Ascending aorta (tissue), 2 donors: ENCODE measurements around the gene GARIN5B. TPM values are rescaled to one million over a fixed set of nuclear protein-coding genes. Genes with fewer than 3 reads are reported as not detected.

Source experiments
- DNase-seq, 2 donors: peaks; one replicate each; pipeline ENCODE4 v3.0.0-alpha.2; 2019; ENCODE audit warnings: low spot score in 2 of 2
- H3K27ac ChIP-seq, 2 donors: fragments of 200-600 bp; sonication (generic); one replicate each; pipeline ENCODE4 v1.5.1; 2016 to 2017; ENCODE audit warnings: mild to moderate bottlenecking in 1 of 2
- H3K27me3 ChIP-seq: fragments of 200-600 bp; sonication (generic); one replicate; pipeline ENCODE4 v1.5.1; 2017
- H3K36me3 ChIP-seq, 2 donors: fragments of 200-600 bp; sonication (generic); one replicate each; pipeline ENCODE4 v1.5.1; 2016
- H3K4me1 ChIP-seq, 2 donors: fragments of 200-600 bp; sonication (generic); one replicate each; pipeline ENCODE4 v1.5.1; 2016 to 2017; ENCODE audit warnings: mild to moderate bottlenecking in 1 of 2
- H3K4me3 ChIP-seq, 2 donors: fragments of 200-600 bp; sonication (generic); one replicate each; pipeline ENCODE4 v1.5.1; 2016 to 2017; ENCODE audit warnings: mild to moderate bottlenecking in 1 of 2
- H3K9me3 ChIP-seq, 2 donors: fragments of 200-600 bp; sonication (generic); one replicate each; pipeline ENCODE4 v1.5.1; 2016
- intact Hi-C: fragments of 100-400 bp; cut with DNase I; formaldehyde crosslinking; loops from one replicate; pipeline ENCODE4 v1.15.1; 2023
- total RNA-seq: library from RNA; depleted of rRNA; stranded (reverse); fragments of >200 nt; gene quantifications from one replicate; pipeline ENCODE4 v1.1.0, GENCODE V29; 2016
- TF ChIP-seq, protein P1 (sequence below), 3 experiments: fragments of 200-600 bp in 2 of 3; fragments of 450-650 bp in 1 of 3; sonication (generic) in 2 of 3; IDR thresholded peaks; one replicate each; pipeline ENCODE4 v1.5.1; 2016 to 2019; ENCODE audit warnings: antibody characterized with exemption in 3 of 3, mild to moderate bottlenecking in 1 of 3, moderate library complexity in 1 of 3

GARIN5B gene
- total RNA-seq, 1 donor from 2014 or later = not detected

DNA sequence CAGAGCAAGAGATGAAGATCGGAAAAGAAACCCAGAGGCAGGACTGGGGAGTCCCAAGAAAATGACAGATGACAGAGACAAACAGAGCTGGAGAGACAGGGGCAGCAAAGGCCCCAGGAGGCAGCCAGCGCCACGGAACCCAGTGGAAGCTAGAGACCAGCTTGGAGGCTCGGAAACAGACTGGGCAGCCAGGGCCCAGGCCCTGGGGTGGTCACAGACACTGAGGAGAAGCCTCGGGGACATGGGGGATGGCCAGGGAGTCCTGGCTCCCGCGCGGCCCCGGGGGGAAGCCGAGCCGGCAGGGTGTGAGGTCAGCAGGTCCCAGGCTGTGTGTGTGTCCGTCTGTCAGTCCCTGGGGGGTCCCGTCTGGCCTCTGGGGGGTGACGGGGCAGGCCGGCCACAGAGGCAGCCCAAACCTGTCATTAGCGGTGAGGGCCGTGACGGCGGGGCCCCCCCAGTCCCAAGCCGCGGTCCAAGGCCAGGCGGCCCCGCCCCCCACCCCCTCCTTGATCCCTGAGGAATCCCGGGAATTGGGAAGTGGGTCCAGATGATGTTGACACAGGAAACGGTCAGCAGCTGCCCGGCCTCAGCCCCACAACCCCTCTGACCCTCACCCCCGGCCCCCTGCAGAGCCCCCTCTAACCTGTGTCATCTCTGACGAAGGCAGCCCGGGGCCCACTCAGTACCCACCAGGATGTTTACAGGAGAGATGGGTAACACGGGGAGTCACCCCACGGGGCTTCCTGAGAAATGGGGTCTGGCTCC, 11.1 kb upstream of the GARIN5B start:
- no peak for DNase-seq
- Histone ChIP-seq H3K36me3 (no peaks in the 10 kb centered on the region), H3K4me1 (peaks cover 0 to 5% of the 10 kb centered on the region in 2 donors), H3K27me3 (peaks cover 12% of the 10 kb centered on the region), H3K9me3 (no peaks in the 10 kb centered on the region), H3K27ac (no peak overlapping the region), H3K4me3 (no peak overlapping the region)
- intact Hi-C loops = no loop called here
- TF ChIP-seq, protein P1, sequence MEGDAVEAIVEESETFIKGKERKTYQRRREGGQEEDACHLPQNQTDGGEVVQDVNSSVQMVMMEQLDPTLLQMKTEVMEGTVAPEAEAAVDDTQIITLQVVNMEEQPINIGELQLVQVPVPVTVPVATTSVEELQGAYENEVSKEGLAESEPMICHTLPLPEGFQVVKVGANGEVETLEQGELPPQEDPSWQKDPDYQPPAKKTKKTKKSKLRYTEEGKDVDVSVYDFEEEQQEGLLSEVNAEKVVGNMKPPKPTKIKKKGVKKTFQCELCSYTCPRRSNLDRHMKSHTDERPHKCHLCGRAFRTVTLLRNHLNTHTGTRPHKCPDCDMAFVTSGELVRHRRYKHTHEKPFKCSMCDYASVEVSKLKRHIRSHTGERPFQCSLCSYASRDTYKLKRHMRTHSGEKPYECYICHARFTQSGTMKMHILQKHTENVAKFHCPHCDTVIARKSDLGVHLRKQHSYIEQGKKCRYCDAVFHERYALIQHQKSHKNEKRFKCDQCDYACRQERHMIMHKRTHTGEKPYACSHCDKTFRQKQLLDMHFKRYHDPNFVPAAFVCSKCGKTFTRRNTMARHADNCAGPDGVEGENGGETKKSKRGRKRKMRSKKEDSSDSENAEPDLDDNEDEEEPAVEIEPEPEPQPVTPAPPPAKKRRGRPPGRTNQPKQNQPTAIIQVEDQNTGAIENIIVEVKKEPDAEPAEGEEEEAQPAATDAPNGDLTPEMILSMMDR (IDR thresholded peaks at IDR 0.05) = no peak

DNA sequence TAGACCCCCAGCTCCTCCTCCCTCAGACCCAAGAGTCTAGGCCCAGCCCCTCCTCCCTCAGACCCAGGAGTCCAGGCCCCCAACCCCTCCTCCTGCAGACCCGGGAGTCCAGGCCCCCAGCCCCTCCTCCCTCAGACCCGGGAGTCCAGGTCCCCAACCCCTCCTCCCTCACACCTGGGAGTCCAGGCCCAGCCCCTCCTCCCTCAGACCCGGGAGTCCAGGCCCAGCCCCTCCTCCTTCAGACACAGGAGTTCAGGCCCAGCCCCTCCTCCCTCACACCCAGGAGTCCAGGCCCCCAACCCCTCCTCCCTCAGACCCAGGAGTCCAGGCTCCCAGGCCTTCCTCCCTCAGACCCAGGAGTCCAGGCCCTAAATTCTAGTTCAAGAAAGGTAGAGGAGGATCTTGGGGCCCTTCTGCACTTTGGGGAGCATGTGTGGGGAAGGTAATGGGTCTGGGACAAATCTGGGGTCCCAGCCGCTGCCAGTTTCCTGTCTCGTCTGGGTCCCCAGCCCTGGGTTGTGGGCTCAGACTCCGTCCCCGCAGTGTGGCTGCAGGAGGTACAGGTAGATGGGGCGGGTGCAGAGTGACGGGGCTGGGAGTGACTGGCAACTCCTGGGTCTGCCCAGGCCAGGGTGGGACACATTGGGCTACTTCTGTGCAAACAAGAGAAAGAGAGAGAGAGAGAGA, 10.4 kb upstream of the GARIN5B start:
- H3K27me3 ChIP-seq = peaks cover 18% of the 10 kb centered on the region
- H3K9me3 ChIP-seq = no peaks in the 10 kb centered on the region
- no peak for DNase-seq
- TF ChIP-seq, protein P1 (IDR thresholded peaks at IDR 0.05) = no peak
- H3K4me3 ChIP-seq = no peak overlapping the region
- no peaks in the 10 kb centered on the region for H3K36me3 ChIP-seq
- no peak overlapping the region for H3K27ac ChIP-seq
- intact Hi-C loops = no loop called here
- peaks cover 0 to 5% of the 10 kb centered on the region in 2 donors for H3K4me1 ChIP-seq

DNA sequence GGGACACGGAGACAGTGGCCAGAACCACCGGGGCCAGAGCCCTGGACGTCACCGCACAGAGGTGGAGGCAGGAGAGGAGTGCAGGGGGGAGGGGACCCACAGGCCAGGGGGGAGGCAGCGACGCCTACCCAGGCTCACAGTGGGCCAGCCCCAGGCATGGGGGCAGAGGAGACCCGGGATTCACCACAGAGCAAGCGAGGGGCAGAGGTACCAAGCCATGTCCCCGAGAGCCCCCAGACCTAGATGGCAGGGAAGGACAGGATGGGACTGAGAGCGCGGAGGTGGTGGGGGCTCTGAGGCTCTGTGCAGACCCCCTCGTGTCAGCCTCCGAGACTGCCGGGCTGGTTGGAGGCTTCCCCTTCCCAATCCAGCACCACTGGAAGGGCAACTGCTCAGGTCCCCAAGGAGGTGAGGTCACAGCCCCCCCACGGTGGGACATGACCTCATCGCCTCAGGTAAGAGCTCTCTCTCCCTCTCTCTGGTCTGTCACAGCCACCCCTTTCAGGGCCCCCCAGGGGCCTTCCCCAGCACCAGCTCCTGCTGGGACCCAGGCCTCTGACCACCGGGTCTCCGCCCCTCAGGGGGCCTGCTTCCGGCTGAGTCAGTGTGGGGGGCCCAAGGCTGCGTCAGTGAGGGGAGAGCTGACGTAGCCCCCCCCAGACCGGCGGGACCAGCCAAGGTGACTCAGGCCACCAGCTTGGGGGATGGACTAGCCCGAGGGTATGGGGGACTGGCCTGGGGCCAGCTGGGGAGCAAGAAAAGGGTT, 9.4 kb upstream of the GARIN5B start:
- Histone ChIP-seq H3K27me3 (peaks cover 18% of the 10 kb centered on the region), H3K9me3 (no peaks in the 10 kb centered on the region), H3K4me1 (peaks cover 0 to 5% of the 10 kb centered on the region in 2 donors), H3K36me3 (no peaks in the 10 kb centered on the region), H3K27ac (no peak overlapping the region), H3K4me3 (no peak overlapping the region)
- TF ChIP-seq, protein P1 (IDR thresholded peaks at IDR 0.05) = no peak
- intact Hi-C loops = no loop called here
- no peak for DNase-seq

DNA sequence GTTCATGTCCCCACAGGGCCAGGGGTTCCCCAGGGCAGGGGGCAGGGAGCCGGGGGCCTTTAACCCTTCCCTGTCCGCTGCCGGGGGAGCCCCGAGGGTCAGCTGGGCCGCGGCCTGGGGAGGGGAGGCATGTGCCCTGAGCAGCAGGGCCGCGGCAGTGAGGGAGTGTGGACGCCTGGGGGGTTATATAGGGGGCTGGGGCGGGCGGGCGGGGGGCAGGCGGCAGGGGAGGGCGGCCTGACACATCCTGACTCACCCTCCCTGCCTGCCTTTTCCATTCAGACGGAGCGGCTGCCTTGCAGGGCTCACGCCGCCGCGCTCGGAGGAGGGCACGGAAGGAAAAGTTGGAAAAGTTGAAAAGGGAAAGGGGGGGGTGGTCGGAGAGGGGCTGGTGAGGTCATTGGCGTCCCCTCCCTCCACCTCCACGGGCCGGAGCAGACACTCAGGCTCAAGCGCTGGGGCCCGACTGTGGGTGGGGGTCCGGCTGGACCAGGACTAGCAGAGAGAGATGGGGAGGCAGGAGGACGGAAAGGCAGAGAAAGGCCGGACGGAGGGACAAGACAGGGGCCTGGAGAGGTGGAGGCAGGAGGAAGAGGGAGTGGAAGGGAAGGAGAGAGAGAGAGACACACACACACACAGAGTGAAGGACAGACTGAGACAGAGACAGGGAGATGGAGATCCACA, 7.4 kb upstream of the GARIN5B start, which contains the start of gene IL11:
IL11 (minus strand) TSS at position 159 of the 684 bp plus-strand sequence; CDS start at position 6, 153 bp downstream.
- Histone ChIP-seq H3K27ac (no peak within 1 kb of the TSS), H3K27me3 (peaks cover 14% of the 10 kb centered on the region), H3K9me3 (no peaks in the 10 kb centered on the region), H3K36me3 (no peaks in the 10 kb centered on the region), H3K4me1 (peaks cover 0 to 5% of the 10 kb centered on the region in 2 donors), H3K4me3 (peak within 1 kb of the TSS; percentile 43 to 50)
- DNase-seq = no peak
- intact Hi-C loops = no loop called here
- TF ChIP-seq, protein P1 (IDR thresholded peaks at IDR 0.05) = no peak

DNA sequence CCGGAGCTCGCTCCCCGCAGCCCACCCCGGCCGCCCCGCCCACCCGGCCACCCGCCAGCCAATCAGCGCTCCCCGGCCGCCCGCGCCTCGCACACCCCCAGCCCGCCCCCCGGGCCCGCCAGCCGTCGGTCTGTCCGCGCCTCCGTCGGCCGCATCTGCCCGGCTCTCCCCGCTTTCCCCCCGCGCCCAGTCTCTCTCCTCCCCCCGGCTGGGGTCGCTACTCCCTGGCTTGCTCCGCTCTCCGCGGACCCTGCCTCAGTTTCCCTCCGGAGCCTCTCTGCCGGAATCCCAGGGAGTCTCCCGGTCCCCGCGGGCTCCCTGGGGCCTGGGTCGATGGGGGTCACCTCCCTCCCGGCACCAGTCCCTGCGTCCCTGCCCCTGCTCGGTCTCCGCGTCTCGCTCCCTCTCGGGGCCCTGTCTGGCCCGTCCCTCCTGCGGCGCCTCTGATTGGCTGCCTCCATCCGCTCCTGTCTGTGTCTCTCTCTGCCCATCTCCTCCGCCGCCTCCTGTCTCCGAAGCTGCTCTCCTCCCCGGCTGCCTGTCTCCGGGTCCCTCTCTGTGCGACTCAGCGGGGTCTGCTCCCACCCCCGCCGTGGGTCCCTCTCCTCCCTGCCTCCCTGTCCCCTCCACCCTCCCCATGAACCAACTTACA, 6.7 kb upstream of the GARIN5B start:
- H3K27me3 ChIP-seq = peaks cover 14% of the 10 kb centered on the region
- TF ChIP-seq, protein P1 (IDR thresholded peaks at IDR 0.05) = no peak
- H3K27ac ChIP-seq = no peak overlapping the region

More for the DNA sequence above, 6.7 kb upstream of the GARIN5B start:
- DNase-seq = no peak
- Histone ChIP-seq H3K4me1 (peaks cover 0 to 5% of the 10 kb centered on the region in 2 donors), H3K4me3 (peak overlapping the region in 1 of 2 donors; percentile 32), H3K9me3 (no peaks in the 10 kb centered on the region), H3K36me3 (no peaks in the 10 kb centered on the region)
- intact Hi-C loops = no loop called here
